Osteocyte (in vitro differentiated cells): Measurements from ENCODE around the gene DUSP5. TPM values are rescaled to one million over a fixed set of nuclear protein-coding genes. Genes with fewer than 3 reads are reported as not detected.
"Not testable (repeated sequence)": the region's sequence is repeated elsewhere in the genome, so short reads cannot be mapped to it uniquely, and the experiment has no call there.

Experiments used
- DNase-seq: peaks from one replicate; pipeline ENCODE4 v3.0.0; 2021; ENCODE audit warnings: mixed read lengths; ENCODE audit not compliant: unreplicated experiment; ENCODE audit errors: extremely low spot score
- H3K27ac Mint-ChIP-seq: one replicate; pipeline ENCODE4 v1.8.0; 2021; ENCODE audit warnings: mild to moderate bottlenecking, mixed read lengths; ENCODE audit not compliant: unreplicated experiment
- H3K27me3 Mint-ChIP-seq: one replicate; pipeline ENCODE4 v1.8.0; 2021; ENCODE audit warnings: mixed read lengths; ENCODE audit not compliant: unreplicated experiment
- H3K36me3 Mint-ChIP-seq: one replicate; pipeline ENCODE4 v1.8.0; 2021; ENCODE audit warnings: mixed read lengths; ENCODE audit not compliant: unreplicated experiment
- H3K4me1 Mint-ChIP-seq: one replicate; pipeline ENCODE4 v1.8.0; 2021; ENCODE audit warnings: mixed read lengths; ENCODE audit not compliant: unreplicated experiment
- H3K4me3 Mint-ChIP-seq: one replicate; pipeline ENCODE4 v1.8.0; 2021; ENCODE audit warnings: mild to moderate bottlenecking, moderate library complexity, mixed read lengths; ENCODE audit not compliant: unreplicated experiment
- H3K9me3 Mint-ChIP-seq: one replicate; pipeline ENCODE4 v1.8.0; 2021; ENCODE audit warnings: mixed read lengths; ENCODE audit not compliant: unreplicated experiment
- total RNA-seq: library from RNA; stranded (reverse); gene quantifications from 2 replicates; pipeline ENCODE4 v1.2.1, GENCODE V29; 2021
- TF ChIP-seq, protein P1 (sequence below): fragments of 200-600 bp; sonication (generic); IDR thresholded peaks from 2 replicates; pipeline ENCODE4 v1.5.0; 2021; ENCODE audit warnings: antibody characterized with exemption, mild to moderate bottlenecking, moderate library complexity

Gene DUSP5
- total RNA-seq, 1 donor from 2014 or later, result 16.1 TPM

DNA sequence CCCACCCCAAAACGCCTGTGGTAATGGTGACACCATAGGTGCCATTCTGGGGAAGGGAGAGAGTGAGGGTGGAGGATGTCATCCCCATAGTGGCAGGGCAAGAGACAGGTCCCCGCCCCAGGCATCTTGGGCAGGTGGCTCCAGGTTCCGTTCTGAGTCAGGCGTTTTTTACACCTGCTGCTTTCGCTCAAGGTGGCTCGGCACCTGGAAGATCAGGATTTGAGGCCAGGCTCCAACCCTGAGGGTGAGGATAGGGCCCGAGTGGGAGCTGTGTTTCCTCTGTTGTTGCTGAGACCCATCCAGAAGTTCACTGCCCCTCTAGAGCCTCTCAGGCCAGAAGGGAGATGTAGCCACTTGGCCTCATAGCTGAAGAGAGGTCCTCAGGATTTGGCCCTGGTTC is 36.6 kb upstream of the DUSP5 start:
- Mint-ChIP-seq H3K9me3 (no peaks in the 10 kb centered on the region), H3K27ac (peak overlapping the region; percentile 76), H3K4me3 (no peak overlapping the region), H3K4me1 (peaks cover 71% of the 10 kb centered on the region), H3K36me3 (no peaks in the 10 kb centered on the region), H3K27me3 (no peaks in the 10 kb centered on the region)
- TF ChIP-seq, protein P1, sequence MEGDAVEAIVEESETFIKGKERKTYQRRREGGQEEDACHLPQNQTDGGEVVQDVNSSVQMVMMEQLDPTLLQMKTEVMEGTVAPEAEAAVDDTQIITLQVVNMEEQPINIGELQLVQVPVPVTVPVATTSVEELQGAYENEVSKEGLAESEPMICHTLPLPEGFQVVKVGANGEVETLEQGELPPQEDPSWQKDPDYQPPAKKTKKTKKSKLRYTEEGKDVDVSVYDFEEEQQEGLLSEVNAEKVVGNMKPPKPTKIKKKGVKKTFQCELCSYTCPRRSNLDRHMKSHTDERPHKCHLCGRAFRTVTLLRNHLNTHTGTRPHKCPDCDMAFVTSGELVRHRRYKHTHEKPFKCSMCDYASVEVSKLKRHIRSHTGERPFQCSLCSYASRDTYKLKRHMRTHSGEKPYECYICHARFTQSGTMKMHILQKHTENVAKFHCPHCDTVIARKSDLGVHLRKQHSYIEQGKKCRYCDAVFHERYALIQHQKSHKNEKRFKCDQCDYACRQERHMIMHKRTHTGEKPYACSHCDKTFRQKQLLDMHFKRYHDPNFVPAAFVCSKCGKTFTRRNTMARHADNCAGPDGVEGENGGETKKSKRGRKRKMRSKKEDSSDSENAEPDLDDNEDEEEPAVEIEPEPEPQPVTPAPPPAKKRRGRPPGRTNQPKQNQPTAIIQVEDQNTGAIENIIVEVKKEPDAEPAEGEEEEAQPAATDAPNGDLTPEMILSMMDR, result no peak
- DNase-seq, result no peak

DNA sequence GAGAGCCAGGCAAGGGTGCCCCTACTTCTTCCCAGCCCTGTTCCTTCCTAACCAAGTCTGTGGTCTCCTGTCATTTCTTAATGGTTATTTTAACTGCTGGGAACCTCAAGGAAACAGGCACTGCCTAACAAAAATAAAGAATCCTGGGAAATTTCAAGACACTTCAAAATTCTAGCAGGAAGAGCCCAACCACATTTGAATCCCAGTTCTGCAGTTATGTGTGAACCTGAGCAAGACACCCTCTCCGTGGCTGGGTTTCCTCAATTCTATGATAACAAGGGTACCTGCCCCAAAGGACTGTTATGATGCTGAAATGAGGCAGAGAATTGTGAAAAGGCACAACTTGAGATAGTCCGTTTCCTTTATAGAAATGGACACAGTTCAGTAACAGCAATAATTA is 36.2 kb upstream of the DUSP5 start:
- H3K36me3 Mint-ChIP-seq, result no peaks in the 10 kb centered on the region
- H3K27ac Mint-ChIP-seq, result peak overlapping the region; percentile 76
- peaks cover 67% of the 10 kb centered on the region for H3K4me1 Mint-ChIP-seq
- no peak for DNase-seq
- TF ChIP-seq, protein P1, result no peak
- no peaks in the 10 kb centered on the region for H3K27me3 Mint-ChIP-seq
- no peaks in the 10 kb centered on the region for H3K9me3 Mint-ChIP-seq
- H3K4me3 Mint-ChIP-seq, result no peak overlapping the region

DNA sequence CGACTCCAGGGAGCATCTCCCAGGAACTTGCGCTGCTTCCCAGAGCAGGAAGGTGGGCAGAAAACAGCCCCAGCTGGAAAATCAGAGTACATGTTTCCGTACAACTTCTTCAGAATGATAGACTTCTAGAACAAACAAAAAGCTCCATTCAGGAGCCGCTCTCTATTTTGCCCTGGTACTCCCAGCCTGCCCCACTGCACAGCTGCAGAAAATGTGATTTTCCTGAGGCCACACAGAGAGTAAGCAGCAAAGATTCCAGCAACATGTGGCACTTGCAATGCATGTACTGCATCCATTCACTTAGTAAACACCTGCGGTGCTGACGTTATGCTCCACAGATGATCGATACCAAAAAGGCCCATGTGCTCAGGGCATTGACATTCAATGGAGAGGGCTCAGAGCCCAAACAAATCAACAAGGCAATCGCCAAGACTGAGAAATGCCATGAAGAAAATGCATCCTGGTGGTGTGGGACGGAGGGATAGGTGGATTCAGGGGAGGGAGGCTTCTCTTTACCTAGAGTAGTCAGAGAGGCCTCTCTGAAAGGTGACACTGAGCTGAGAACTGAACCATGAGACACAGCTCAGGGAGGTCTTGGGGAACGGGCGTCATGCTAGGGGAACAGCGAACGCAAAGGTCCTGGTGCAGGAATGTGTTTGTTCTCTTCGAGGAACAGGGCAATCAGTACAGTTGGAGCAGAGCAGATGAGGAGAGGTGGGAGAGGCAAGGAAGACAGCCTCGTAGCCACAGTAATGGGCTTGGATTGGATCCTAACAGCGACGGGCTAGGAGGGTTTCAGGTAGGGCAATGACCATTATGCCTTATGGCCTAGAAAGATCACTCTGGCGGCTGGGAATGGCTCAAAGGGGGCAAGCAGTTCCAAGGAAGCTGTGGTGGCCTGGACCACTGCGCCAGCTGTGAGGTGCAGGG is 35.3 kb upstream of the DUSP5 start:
- H3K4me3 Mint-ChIP-seq, result no peak overlapping the region
- no peaks in the 10 kb centered on the region for H3K9me3 Mint-ChIP-seq
- H3K36me3 Mint-ChIP-seq, result no peaks in the 10 kb centered on the region
- peaks cover 62% of the 10 kb centered on the region for H3K4me1 Mint-ChIP-seq
- no peaks in the 10 kb centered on the region for H3K27me3 Mint-ChIP-seq
- H3K27ac Mint-ChIP-seq, result peak overlapping the region; percentile 65
- no peak for DNase-seq
- TF ChIP-seq, protein P1, result no peak

DNA sequence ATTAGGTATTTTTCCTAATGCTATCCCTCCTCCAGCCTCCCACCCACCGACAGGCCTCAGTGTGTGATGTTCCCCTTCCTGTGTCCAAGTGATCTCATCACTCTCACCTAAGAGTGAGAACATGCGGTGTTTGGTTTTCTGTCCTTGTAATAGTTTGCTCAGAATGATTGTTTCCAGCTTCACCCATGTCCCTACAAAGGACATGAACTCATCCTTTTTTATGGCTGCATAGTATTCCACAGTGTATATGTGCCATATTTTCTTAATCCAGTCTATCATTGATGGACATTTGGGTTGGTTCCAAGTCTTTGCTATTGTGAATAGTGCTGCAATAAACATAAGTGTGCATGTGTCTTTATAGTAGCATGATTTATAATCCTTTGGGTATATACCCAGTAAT is 29.4 kb upstream of the DUSP5 start:
- H3K27ac Mint-ChIP-seq, H3K36me3 Mint-ChIP-seq, H3K9me3 Mint-ChIP-seq, H3K27me3 Mint-ChIP-seq, DNase-seq, H3K4me3 Mint-ChIP-seq, H3K4me1 Mint-ChIP-seq: not testable (repeated sequence)

DNA sequence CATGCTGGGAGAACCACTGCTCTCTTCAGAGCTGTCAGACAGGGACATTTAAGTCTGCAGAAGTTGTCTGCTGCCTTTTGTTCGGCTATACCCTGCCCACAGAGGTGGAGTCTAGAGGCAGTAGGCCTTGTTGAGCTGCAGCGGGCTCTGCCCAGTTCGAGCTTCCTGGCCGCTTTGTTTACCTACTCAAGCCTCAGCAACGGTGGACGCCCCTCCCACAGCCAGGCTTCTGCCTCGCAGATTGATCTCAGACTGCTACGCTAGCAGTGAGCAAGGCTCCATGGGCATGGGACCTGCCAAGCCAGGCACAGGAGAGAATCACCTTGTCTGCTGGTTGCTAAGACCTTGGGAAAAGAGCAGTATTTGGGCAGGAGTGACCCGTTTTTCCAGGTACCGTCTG is 27.2 kb upstream of the DUSP5 start:
- not testable (repeated sequence) for H3K36me3 Mint-ChIP-seq, H3K4me3 Mint-ChIP-seq, H3K4me1 Mint-ChIP-seq, H3K27me3 Mint-ChIP-seq, H3K9me3 Mint-ChIP-seq, H3K27ac Mint-ChIP-seq, DNase-seq

DNA sequence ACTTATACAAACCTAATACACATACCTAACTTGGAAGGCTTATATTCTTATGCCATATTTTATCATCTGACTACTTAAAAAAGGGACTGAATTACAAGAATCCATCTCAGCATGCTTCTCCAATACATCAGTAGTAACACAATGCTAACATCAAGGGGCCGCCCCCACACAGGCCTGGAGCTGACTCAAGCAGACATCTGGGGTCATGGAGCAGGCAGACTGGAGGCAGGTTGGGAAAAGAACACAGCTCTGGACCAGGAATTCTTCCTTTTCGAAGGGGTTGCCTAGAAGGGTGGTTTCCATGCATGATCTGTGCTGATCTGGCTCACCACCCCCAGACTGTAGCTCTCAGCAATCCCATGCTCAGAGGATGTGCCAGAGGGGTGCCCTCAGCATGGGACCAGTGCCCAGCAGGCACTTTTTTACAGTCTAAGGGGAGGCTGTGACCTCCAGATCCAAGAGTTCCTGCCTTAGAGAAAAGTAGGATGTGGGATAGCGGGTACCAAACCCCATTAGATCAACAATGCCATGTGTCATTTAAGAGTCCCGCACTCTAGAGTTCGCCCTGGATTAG is 26.1 kb upstream of the DUSP5 start:
- no peak overlapping the region for H3K4me3 Mint-ChIP-seq
- H3K27ac Mint-ChIP-seq, result no peak overlapping the region
- DNase-seq, result no peak
- no peaks in the 10 kb centered on the region for H3K36me3 Mint-ChIP-seq
- no peaks in the 10 kb centered on the region for H3K27me3 Mint-ChIP-seq
- TF ChIP-seq, protein P1, result no peak
- no peaks in the 10 kb centered on the region for H3K9me3 Mint-ChIP-seq
- peaks cover 11% of the 10 kb centered on the region for H3K4me1 Mint-ChIP-seq
